ENCODE data around the gene TOM1L2.

The TOM1L2 gene

GRCh38 chr17:17966399-17966798 lies 5.8 kb downstream of the TOM1L2 start:
- in situ Hi-C loops (cut with MboI; ENCODE audit: low pct_unique_long_range_greater_than_20kb, low sequenced_read_pairs, unreplicated experiment): no loop called here
- TF ChIP-seq CTCF (IDR thresholded peaks at IDR 0.05; ENCODE audit: extremely low read depth, insufficient read depth, missing control alignments): no peak
- peak; percentile 42 for DNase-seq (ENCODE audit: low spot score)

DNA sequence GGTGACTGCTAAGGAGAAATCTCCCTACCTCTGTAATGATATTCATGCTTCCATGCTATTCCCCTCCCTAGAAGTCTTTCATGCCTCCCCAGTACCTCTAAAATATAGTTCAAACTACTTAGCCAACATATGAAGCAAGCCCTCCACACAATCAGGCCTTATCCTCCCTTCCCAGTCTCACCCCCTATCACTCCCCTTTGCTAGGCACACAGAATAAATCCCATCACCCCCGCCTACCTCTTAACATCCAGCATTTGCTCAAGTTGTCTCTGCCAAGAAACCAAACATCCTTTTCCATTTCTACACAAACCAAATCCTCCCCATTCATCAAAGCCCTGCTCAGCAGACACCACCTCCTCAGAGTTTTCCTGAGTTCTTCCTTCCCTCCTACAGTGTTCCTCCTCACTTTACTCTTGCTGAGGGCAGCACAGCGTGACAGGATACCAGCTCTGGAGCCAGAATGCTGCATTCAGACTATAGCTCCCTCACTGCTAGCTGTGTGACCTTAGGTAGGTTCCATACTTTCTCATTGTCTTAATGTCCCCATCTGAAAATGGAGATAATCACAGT lies 7.0 kb downstream of the TOM1L2 start:
- DNase-seq (ENCODE audit: low spot score): no peak
- TF ChIP-seq CTCF (IDR thresholded peaks at IDR 0.05; ENCODE audit: extremely low read depth, insufficient read depth, missing control alignments): no peak
- in situ Hi-C loops (cut with MboI; ENCODE audit: low pct_unique_long_range_greater_than_20kb, low sequenced_read_pairs, unreplicated experiment): no loop called here

- no peak for TF ChIP-seq CTCF (IDR thresholded peaks at IDR 0.05; ENCODE audit: extremely low read depth, insufficient read depth, missing control alignments)
- DNase-seq (ENCODE audit: low spot score): no peak
- in situ Hi-C loops (cut with MboI; ENCODE audit: low pct_unique_long_range_greater_than_20kb, low sequenced_read_pairs, unreplicated experiment): no loop called here
Observed at GRCh38 chr17:17964710-17965109, 7.5 kb downstream of the TOM1L2 start.

DNA sequence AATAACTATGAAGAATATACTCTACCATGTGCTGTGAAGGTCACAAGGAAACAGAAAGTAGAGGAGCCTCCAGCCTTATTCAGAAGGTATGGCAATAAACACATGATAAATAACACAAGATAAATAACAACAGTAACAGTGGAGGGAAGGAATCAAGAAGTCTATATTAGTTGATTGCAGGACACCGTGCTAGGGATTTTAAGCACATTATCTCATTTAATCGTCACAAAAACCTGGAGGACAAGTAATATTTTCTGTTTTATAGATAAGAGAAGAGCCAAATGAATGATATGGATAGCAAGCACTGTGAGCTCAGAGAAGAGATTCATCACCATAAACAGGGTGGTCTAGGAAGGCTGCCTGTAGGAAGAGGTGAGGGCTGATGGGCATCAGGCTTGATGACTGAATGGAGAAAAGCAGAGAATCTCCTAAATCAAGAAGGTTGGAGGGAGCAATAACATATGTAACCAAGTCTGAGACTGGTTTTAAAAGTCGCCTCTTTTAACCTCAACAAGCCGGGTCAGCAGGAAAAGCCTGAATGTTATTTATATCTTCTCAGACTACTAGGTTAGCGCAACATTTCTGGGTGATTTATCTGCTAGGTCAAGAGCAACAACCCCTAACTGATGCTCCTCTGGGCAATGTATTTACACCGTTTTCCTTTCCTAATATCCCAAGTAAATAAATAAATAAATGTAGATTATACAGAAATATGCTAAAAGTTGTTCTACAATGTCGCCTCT lies 8.3 kb downstream of the TOM1L2 start:
- in situ Hi-C loops (cut with MboI; ENCODE audit: low pct_unique_long_range_greater_than_20kb, low sequenced_read_pairs, unreplicated experiment): no loop called here
- TF ChIP-seq CTCF (IDR thresholded peaks at IDR 0.05; ENCODE audit: extremely low read depth, insufficient read depth, missing control alignments): no peak
- DNase-seq (ENCODE audit: low spot score): no peak

DNA sequence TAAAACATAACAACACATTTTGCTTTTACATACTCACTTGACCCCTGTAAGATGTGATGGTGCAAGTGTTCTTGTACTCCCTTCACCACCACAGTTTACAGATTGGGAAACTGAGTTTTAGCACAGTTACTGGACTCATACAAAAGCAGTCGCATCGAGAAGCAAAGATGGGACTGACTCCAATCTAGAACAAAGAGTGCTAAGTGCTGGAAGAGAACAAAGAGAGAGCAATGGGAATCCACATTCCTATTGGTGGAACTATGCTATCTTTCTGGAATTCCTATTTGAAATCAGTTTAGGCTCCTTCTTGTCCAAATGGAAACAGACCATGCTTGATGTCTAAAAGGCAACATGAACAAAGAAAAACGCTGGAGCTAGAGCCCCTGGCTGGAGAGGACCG lies 9.1 kb downstream of the TOM1L2 start:
- in situ Hi-C loops (cut with MboI; ENCODE audit: low pct_unique_long_range_greater_than_20kb, low sequenced_read_pairs, unreplicated experiment): no loop called here
- DNase-seq (ENCODE audit: low spot score): no peak
- TF ChIP-seq CTCF (IDR thresholded peaks at IDR 0.05; ENCODE audit: extremely low read depth, insufficient read depth, missing control alignments): no peak

DNA sequence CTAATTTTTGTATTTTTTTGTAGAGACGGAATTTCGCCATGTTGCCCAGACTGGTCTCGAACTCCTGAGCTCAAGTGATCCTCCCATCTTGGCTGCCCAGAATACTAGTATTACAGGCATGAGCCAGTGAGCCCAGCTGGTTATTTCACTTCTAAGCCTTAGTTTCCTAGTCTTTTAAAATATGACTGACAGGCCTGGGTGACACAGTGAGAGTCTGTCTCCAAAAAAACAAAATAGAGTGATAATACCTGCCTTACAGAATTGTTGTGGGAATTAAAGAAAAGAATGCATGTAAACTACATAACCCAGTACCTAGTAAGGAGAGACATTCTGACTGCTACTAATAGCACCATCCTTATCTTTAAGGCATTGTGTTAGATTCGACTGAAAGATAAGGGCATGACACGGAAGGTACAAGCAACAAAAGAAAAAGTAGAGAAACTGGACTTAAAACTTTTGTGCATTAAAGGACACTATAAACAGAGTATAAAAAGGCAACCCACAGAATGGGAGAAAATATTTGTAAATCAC lies 11.6 kb downstream of the TOM1L2 start:
- in situ Hi-C loops (cut with MboI; ENCODE audit: low pct_unique_long_range_greater_than_20kb, low sequenced_read_pairs, unreplicated experiment): no loop called here
- no peak for DNase-seq (ENCODE audit: low spot score)
- no peak for TF ChIP-seq CTCF (IDR thresholded peaks at IDR 0.05; ENCODE audit: extremely low read depth, insufficient read depth, missing control alignments)
